RWPE2 (cell line): ENCODE results near the gene CHCHD6.
"Not testable (repeated sequence)": the region's sequence is repeated elsewhere in the genome, so short reads cannot be mapped to it uniquely, and the experiment has no call there.

Experiments used
- ATAC-seq: fragments of 200-7000 bp; cut with Tn5 transposase; 3 replicates; pipeline ENCODE4 v1.9.1; 2021; ENCODE audit warnings: low read depth
- DNase-seq: peaks from one replicate; pipeline ENCODE4 v3.0.0-alpha.2; 2020; ENCODE audit warnings: low spot score
- H3K27ac ChIP-seq: fragments of 450-650 bp; 2 replicates; pipeline ENCODE4 v1.5.1; 2017; ENCODE audit warnings: mild to moderate bottlenecking; ENCODE audit not compliant: poor library complexity, severe bottlenecking
- H3K27me3 ChIP-seq: fragments of 250-450 bp; sonication (Bioruptor Pico); 2 replicates; pipeline ENCODE4 v1.5.1; 2021; ENCODE audit warnings: mild to moderate bottlenecking, moderate library complexity; ENCODE audit not compliant: insufficient read depth, poor library complexity, severe bottlenecking
- H3K36me3 ChIP-seq: fragments of 250-450 bp; sonication (Bioruptor Pico); 2 replicates; pipeline ENCODE4 v1.5.1; 2020; ENCODE audit warnings: low read depth, mild to moderate bottlenecking, moderate library complexity
- H3K4me1 ChIP-seq: fragments of 250-450 bp; sonication (Bioruptor Pico); 2 replicates; pipeline ENCODE4 v1.5.1; 2021; ENCODE audit warnings: mild to moderate bottlenecking, moderate library complexity; ENCODE audit not compliant: insufficient read depth, poor library complexity, severe bottlenecking
- H3K4me3 ChIP-seq: fragments of 250-450 bp; sonication (Bioruptor Pico); 2 replicates; pipeline ENCODE4 v1.5.1; 2021; ENCODE audit warnings: mild to moderate bottlenecking, moderate library complexity; ENCODE audit not compliant: severe bottlenecking
- H3K9me3 ChIP-seq: fragments of 250-450 bp; sonication (Bioruptor Pico); 2 replicates; pipeline ENCODE4 v1.5.1; 2021; ENCODE audit warnings: mild to moderate bottlenecking, moderate library complexity; ENCODE audit not compliant: severe bottlenecking
- TF ChIP-seq, protein P1 (sequence below): fragments of 450-650 bp; IDR thresholded peaks from one replicate; pipeline ENCODE4 v1.5.1; 2017; ENCODE audit warnings: mild to moderate bottlenecking, moderate library complexity; ENCODE audit not compliant: poor library complexity, severe bottlenecking

The CHCHD6 gene

DNA sequence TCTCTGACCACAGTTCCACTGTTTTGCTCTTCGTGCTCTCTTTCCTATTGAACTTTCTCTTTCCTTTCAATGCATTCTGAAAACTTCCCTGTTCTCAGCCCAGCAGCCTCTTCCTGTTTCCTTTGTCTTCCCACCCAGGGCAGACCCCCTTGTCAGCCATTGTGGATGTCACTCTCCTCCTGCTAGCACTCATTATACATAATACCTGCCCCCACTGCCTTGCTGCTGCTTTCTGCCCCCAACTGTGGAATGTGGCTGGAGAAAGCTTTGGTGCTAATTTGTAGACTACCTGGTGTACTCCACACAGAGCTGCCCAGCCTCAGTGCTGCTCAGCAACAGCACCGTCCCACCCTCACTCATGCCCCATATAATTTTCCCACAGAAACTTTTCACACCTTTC lies 80.2 kb downstream of the CHCHD6 start:
- Histone ChIP-seq H3K9me3 (no peaks in the 10 kb centered on the region), H3K4me1 (peaks cover 21% of the 10 kb centered on the region), H3K4me3 (no peak overlapping the region), H3K36me3 (0 out of 2 replicates have a peak, but pooled peaks cover 4% of the 10 kb centered on the region), H3K27me3 (no peaks in the 10 kb centered on the region), H3K27ac (peak overlapping the region; percentile 96)
- ATAC-seq = no peak
- TF ChIP-seq, protein P1, sequence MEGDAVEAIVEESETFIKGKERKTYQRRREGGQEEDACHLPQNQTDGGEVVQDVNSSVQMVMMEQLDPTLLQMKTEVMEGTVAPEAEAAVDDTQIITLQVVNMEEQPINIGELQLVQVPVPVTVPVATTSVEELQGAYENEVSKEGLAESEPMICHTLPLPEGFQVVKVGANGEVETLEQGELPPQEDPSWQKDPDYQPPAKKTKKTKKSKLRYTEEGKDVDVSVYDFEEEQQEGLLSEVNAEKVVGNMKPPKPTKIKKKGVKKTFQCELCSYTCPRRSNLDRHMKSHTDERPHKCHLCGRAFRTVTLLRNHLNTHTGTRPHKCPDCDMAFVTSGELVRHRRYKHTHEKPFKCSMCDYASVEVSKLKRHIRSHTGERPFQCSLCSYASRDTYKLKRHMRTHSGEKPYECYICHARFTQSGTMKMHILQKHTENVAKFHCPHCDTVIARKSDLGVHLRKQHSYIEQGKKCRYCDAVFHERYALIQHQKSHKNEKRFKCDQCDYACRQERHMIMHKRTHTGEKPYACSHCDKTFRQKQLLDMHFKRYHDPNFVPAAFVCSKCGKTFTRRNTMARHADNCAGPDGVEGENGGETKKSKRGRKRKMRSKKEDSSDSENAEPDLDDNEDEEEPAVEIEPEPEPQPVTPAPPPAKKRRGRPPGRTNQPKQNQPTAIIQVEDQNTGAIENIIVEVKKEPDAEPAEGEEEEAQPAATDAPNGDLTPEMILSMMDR = no peak
- DNase-seq = no peak

DNA sequence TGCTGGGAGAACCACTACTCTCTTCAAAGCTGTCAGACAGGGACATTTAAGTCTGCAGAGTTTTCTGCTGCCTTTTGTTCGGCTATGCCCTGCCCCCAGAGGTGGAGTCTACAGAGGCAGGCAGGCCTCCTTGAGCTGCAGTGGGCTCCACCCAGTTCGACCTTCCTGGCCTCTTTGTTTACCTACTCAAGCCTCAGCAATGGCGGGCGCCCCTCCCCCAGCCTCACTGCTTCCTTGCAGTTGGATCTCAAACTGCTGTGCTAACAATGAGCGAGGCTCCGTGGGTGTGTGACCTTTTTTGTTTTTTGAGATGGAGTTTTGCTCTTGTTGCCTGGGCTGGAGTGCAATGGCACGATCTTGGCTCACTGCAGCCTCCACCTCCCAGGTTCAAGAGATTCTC lies 87.3 kb downstream of the CHCHD6 start:
- H3K36me3 ChIP-seq, H3K4me1 ChIP-seq, ATAC-seq, H3K27me3 ChIP-seq, H3K27ac ChIP-seq, H3K4me3 ChIP-seq, DNase-seq: not testable (repeated sequence)
- peaks cover 15% of the 10 kb centered on the region for H3K9me3 ChIP-seq

DNA sequence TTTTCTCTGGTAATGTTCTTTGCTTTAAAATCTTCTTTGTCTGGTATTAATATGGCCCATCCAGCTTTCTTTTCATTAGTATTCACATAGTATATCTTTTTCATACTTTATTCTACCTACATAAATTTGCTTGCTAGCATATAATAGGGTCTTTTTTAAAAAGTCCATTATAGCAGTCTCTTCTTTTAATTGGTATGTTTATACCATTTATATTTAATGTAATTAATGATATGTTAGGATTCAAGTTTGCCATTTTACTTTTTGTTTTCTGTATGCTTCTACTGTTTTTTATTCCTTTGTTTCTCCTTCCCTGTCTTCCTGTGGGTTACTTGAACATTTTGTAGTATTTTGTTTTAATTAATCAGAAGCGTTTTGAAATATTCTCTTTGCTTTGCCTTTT lies 89.0 kb downstream of the CHCHD6 start:
- ATAC-seq (no peak), DNase-seq (no peak)
- no peaks in the 10 kb centered on the region for H3K27me3 ChIP-seq
- no peak overlapping the region for H3K4me3 ChIP-seq
- 0 out of 2 replicates have a peak, but pooled peaks cover 3% of the 10 kb centered on the region for H3K36me3 ChIP-seq
- H3K4me1 ChIP-seq = no peaks in the 10 kb centered on the region
- peaks cover 15% of the 10 kb centered on the region for H3K9me3 ChIP-seq
- no peak overlapping the region for H3K27ac ChIP-seq
- TF ChIP-seq, protein P1 = no peak

DNA sequence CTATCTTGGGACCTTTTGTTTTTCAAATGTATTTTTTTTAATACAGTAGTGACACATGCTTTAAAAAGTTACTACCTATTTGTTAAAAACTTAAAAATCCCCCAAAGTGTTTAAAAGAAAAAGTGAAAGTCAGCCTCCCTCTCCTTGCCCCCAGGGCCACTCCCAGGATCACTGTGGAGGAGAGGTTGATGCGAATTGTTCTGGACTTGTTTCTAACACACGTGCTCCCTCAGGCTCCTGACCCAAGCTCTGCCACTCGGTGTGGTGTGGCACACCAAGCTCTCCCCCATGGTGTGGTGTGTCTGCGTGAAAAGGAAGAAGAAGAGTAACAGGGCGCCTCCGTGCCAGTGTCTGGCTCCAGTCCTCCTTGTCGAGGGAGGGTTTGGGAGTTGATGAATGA lies 93.5 kb downstream of the CHCHD6 start:
- Histone ChIP-seq H3K36me3 (0 out of 2 replicates have a peak, but pooled peaks cover under 1% of the 10 kb centered on the region), H3K27ac (no peak overlapping the region), H3K27me3 (no peaks in the 10 kb centered on the region), H3K4me3 (no peak overlapping the region), H3K4me1 (no peaks in the 10 kb centered on the region), H3K9me3 (peaks cover 10% of the 10 kb centered on the region)
- TF ChIP-seq, protein P1 = no peak
- no peak for ATAC-seq
- no peak for DNase-seq

DNA sequence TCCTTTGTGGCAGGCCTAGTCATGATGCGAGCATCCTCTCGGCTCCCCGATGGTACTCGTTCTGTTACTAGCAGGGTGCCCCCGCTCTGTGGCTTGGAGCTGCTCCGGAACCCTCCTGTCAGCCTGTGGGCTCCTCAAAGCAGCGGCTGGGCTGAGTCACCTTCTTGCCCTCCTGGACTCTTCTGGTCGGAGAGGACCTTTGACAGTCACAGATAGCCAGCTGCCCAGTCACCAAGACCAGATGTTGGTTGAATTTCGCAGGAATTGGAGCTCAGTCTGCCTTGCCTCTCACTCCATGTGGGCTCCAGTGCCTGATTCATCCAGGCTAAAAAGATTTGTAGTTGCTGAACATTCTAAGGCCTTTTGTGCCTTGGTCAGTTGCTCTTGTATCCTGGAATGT lies 94.5 kb downstream of the CHCHD6 start:
- TF ChIP-seq, protein P1 = no peak
- H3K36me3 ChIP-seq = no peaks in the 10 kb centered on the region
- DNase-seq (no peak), ATAC-seq (no peak)
- no peaks in the 10 kb centered on the region for H3K27me3 ChIP-seq
- no peak overlapping the region for H3K27ac ChIP-seq
- peaks cover under 1% of the 10 kb centered on the region for H3K9me3 ChIP-seq
- H3K4me1 ChIP-seq = no peaks in the 10 kb centered on the region
- no peak overlapping the region for H3K4me3 ChIP-seq
